Type B pancreatic cell (in vitro differentiated cells): ENCODE measurements around the gene ALX3. TPM values are rescaled to one million over a fixed set of nuclear protein-coding genes. Genes with fewer than 3 reads are reported as not detected.

Experiments used
- DNase-seq: peaks from one replicate; pipeline ENCODE4 v3.0.0; 2021; ENCODE audit warnings: mixed read lengths; ENCODE audit not compliant: unreplicated experiment; ENCODE audit errors: extremely low spot score
- H3K27ac Mint-ChIP-seq: 2 replicates; pipeline ENCODE4 v1.8.0; 2021; ENCODE audit warnings: mild to moderate bottlenecking, mixed read lengths
- H3K27me3 Mint-ChIP-seq: 2 replicates; pipeline ENCODE4 v1.8.0; 2021; ENCODE audit warnings: mixed read lengths
- H3K36me3 Mint-ChIP-seq: 2 replicates; pipeline ENCODE4 v1.8.0; 2021; ENCODE audit warnings: mixed read lengths
- H3K4me1 Mint-ChIP-seq: one replicate; pipeline ENCODE4 v1.8.0; 2021; ENCODE audit warnings: mixed read lengths; ENCODE audit not compliant: unreplicated experiment
- H3K4me3 Mint-ChIP-seq: 2 replicates; pipeline ENCODE4 v1.8.0; 2021; ENCODE audit warnings: mild to moderate bottlenecking, mixed read lengths
- H3K9me3 Mint-ChIP-seq: 2 replicates; pipeline ENCODE4 v1.8.0; 2021; ENCODE audit warnings: mixed read lengths
- total RNA-seq: library from RNA; stranded (reverse); gene quantifications from 2 replicates; pipeline ENCODE4 v1.2.1, GENCODE V29; 2021; ENCODE audit warnings: low replicate concordance
- TF ChIP-seq, protein P1 (sequence below): fragments of 200-600 bp; sonication (generic); conservative IDR thresholded peaks from 2 replicates; pipeline ENCODE4 v1.5.0; 2021; ENCODE audit warnings: antibody characterized with exemption, mild to moderate bottlenecking

Gene ALX3
- total RNA-seq, 1 donor from 2014 or later = 19.8 TPM

DNA sequence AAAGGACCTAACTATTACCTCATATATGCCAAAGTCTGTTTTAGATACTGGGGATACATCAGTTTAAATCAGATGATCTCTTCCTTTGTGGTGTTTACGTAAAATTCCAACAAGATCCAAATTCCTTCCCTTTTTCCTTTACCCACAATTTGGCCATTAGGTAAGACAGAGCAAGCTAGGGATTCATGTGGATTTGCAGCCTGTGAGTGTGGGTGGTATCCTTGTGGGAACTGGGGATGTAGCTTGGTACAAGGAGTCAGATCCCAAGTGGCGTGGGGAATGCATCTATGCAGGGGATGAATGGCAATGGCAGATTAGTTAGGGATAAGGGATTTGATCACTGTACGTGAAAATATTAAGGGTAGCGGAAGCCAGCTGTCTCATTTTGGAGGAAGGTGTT, 45.9 kb downstream of the ALX3 start:
- peaks cover 2% of the 10 kb centered on the region for H3K4me1 Mint-ChIP-seq
- no peak overlapping the region for H3K27ac Mint-ChIP-seq
- DNase-seq = no peak
- H3K36me3 Mint-ChIP-seq = peaks cover 31% of the 10 kb centered on the region
- no peaks in the 10 kb centered on the region for H3K9me3 Mint-ChIP-seq
- no peaks in the 10 kb centered on the region for H3K27me3 Mint-ChIP-seq
- TF ChIP-seq, protein P1, sequence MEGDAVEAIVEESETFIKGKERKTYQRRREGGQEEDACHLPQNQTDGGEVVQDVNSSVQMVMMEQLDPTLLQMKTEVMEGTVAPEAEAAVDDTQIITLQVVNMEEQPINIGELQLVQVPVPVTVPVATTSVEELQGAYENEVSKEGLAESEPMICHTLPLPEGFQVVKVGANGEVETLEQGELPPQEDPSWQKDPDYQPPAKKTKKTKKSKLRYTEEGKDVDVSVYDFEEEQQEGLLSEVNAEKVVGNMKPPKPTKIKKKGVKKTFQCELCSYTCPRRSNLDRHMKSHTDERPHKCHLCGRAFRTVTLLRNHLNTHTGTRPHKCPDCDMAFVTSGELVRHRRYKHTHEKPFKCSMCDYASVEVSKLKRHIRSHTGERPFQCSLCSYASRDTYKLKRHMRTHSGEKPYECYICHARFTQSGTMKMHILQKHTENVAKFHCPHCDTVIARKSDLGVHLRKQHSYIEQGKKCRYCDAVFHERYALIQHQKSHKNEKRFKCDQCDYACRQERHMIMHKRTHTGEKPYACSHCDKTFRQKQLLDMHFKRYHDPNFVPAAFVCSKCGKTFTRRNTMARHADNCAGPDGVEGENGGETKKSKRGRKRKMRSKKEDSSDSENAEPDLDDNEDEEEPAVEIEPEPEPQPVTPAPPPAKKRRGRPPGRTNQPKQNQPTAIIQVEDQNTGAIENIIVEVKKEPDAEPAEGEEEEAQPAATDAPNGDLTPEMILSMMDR = no peak
- H3K4me3 Mint-ChIP-seq = no peak overlapping the region

DNA sequence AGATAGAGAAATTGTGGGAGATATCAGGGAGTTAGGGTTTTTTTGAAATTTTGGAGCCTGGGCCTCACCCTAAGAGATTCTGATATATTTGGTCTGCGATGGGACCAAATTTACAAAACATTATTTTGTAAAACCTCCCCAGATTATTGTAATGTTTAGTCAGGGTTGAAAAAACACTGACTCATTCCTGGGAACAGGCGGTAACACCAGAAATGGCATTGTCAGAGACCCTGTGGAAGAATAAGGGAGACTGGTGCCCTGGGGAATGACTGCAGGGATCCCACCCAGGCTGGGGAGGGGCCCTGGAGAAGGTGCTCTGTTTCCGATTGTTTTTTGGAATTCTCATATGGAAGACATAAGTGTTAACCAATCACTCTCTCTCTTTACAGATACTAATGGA, 49.2 kb downstream of the ALX3 start:
- no peaks in the 10 kb centered on the region for H3K9me3 Mint-ChIP-seq
- TF ChIP-seq, protein P1 = no peak
- no peak for DNase-seq
- peaks cover 45% of the 10 kb centered on the region for H3K36me3 Mint-ChIP-seq
- H3K4me1 Mint-ChIP-seq = no peaks in the 10 kb centered on the region
- H3K27ac Mint-ChIP-seq = no peak overlapping the region
- no peaks in the 10 kb centered on the region for H3K27me3 Mint-ChIP-seq
- no peak overlapping the region for H3K4me3 Mint-ChIP-seq

DNA sequence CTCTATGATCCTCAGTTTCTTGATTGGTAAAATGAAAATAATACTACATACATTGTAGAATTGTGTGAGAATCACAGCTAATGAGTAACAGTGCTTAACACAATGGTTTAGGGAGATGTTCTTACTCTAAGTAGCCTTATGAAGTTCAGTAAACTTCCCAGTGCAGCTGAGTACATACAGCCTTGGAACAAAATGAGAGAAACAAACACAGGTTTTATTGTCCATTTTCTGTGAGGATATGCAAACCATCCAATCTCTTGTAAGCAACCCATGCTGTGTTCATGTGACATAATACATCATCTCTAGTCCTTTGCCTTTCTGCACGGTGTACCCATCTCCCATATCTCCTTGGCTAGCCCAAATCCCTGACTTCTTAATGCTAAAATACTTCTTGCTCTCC, 50.7 kb downstream of the ALX3 start:
- Mint-ChIP-seq H3K27ac (no peak overlapping the region), H3K4me1 (no peaks in the 10 kb centered on the region), H3K9me3 (no peaks in the 10 kb centered on the region), H3K27me3 (no peaks in the 10 kb centered on the region), H3K4me3 (no peak overlapping the region), H3K36me3 (peaks cover 47% of the 10 kb centered on the region)
- DNase-seq = no peak
- TF ChIP-seq, protein P1 = no peak

DNA sequence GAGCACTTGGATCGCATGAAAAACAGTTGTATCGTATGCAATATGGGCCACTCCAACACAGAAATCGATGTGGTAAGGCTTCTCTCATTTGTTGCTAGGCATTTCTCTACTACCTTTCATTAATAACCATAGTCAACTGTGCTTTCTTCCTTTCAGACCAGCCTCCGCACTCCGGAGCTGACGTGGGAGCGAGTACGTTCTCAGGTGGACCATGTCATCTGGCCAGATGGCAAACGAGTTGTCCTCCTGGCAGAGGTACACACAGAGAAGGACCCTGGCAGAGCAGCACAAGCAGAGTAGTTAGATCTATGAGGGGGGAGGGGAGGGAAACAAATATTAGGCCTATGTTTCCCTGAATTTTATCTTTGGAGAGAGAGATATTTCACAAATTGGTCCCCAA, 52.1 kb downstream of the ALX3 start:
- Mint-ChIP-seq H3K36me3 (peaks cover 46% of the 10 kb centered on the region), H3K9me3 (no peaks in the 10 kb centered on the region), H3K4me1 (no peaks in the 10 kb centered on the region), H3K27ac (peak overlapping the region; percentile 69), H3K4me3 (no peak overlapping the region), H3K27me3 (no peaks in the 10 kb centered on the region)
- DNase-seq = no peak
- TF ChIP-seq, protein P1 = no peak

DNA sequence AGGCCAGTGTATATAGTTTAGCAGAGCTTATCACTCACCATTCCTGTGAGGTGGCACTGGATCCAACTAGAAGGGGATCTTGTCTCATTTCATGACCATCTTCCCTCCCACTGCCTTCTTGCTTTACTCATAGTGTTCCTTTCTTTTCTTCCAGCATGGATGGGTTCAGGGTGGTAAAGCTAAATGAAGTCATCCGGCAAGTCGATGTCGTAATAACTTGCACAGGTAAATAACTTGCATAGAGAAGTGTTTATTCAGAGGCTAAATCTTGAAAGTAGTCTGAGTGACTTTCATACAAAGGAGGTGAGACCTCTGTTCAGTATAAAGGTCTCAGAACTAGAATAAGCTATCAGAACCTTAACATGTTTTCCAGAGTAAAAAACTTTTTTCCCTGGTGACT, 52.7 kb downstream of the ALX3 start:
- TF ChIP-seq, protein P1 = no peak
- DNase-seq = no peak
- H3K27me3 Mint-ChIP-seq = no peaks in the 10 kb centered on the region
- no peak overlapping the region for H3K4me3 Mint-ChIP-seq
- H3K9me3 Mint-ChIP-seq = no peaks in the 10 kb centered on the region
- no peaks in the 10 kb centered on the region for H3K4me1 Mint-ChIP-seq
- peaks cover 44% of the 10 kb centered on the region for H3K36me3 Mint-ChIP-seq
- H3K27ac Mint-ChIP-seq = no peak overlapping the region

DNA sequence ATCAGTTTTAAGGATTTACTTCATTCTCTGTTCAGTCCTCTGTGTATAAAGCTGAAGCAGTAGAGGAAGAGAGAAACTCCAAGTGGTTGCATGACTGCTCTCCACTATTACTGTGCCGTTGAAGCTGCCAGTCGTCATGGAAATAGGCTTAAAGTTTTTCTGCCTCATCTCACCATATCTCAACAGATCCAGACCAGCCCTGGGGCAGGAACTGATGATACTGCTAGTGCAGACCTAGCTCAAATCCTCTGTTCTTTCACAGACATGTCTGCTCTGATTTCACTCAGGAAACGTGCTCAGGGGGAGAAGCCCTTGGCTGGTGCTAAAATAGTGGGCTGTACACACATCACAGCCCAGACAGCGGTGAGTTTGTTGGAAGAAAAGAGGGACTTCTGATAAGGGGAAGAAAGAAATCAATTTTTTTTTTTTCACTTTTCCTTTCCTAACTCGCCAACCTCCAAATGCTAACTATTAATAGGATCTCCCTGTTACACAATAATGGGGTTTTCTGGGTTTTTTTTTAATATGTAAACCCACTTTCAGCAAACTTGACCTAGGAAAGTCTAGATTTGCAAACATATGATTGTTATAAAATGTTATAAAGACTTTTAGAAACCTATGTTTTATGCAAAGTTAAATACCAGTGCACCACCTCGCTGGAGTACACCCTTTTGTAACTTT, 58.2 kb downstream of the ALX3 start:
- no peak overlapping the region for H3K27ac Mint-ChIP-seq
- no peak for DNase-seq
- H3K27me3 Mint-ChIP-seq = no peaks in the 10 kb centered on the region
- peaks cover 35% of the 10 kb centered on the region for H3K36me3 Mint-ChIP-seq
- TF ChIP-seq, protein P1 = no peak
- no peaks in the 10 kb centered on the region for H3K9me3 Mint-ChIP-seq
- H3K4me1 Mint-ChIP-seq = peaks cover 8% of the 10 kb centered on the region
- no peak overlapping the region for H3K4me3 Mint-ChIP-seq
